ENCODE results near the gene HCN3.

- TF ChIP-seq CTCF (IDR thresholded peaks at IDR 0.05) (no peak), POLR2A (IDR thresholded peaks at IDR 0.05) (no peak)
Observed at GRCh38 chr1:155297384-155297783, 20.1 kb downstream of the HCN3 start.
